Measurements from ENCODE around the gene PTPRE.
A peak's percentile ranks its signal among the peaks of the same experiment; 100 is the strongest.

Gene PTPRE

GRCh38 chr10:128063736-128064107 lies 156.8 kb downstream of the PTPRE start:
- DNase-seq, result peak; percentile 48

- DNase-seq, result peak; percentile 72 to 81
Measured at GRCh38 chr10:128064108-128064969, 157.4 kb downstream of the PTPRE start.

- no peak for DNase-seq
Measured at GRCh38 chr10:128064970-128065580, 158.2 kb downstream of the PTPRE start.

- no peak for DNase-seq
Measured at GRCh38 chr10:128065881-128066534, 159.1 kb downstream of the PTPRE start.

- DNase-seq, result no peak
Measured at GRCh38 chr10:128066870-128067382, 160.0 kb downstream of the PTPRE start.

GRCh38 chr10:128067691-128068397 lies 160.9 kb downstream of the PTPRE start:
- DNase-seq, result no peak

- no peak for DNase-seq
Measured at GRCh38 chr10:128068398-128069285, 161.7 kb downstream of the PTPRE start.

DNA sequence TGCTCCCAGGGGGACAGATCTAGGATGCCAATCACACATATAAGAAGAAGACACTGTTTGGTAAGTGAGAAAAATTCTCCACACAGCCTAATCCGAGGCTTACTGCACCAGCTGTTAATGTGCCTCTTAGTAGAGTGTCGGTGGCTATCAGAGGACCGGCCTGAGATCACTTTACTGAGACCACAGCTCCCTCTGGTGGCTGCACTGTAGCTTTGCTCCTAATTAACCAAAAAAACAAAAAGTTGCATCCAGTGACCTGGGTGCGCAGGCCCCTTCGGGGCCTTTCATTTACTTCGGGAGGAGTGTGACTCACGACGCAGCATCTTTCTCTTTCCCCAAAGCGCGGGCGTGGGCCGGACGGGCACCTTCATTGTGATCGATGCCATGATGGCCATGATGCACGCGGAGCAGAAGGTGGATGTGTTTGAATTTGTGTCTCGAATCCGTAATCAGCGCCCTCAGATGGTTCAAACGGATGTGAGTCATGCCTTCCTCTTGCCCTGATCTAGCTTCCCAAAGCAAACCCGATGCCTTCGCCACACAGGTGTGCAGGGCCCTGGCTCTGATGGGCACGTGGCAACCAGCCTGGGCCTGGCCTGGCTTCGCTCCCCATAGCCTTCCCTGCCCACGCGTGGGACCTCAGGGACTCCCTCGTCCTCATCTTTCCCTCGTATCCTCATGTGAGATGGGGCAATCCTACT lies 162.6 kb downstream of the PTPRE start:
- peak; percentile 85 for DNase-seq

DNA sequence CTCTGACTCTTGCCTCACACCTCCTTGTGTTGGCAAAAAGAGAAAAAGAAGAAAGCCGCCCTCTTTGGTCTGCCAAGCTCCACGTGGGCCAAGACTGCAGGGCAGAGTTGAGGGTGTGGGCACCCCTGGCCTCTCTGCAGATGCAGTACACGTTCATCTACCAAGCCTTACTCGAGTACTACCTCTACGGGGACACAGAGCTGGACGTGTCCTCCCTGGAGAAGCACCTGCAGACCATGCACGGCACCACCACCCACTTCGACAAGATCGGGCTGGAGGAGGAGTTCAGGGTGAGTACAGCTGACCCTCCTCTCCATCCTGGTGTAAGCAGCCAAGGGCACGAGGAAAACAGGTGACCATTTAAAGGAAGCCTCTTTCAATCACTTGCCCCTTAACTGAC lies 163.3 kb downstream of the PTPRE start:
- no peak for DNase-seq

- no peak for DNase-seq
Measured at GRCh38 chr10:128070721-128071416, 164.0 kb downstream of the PTPRE start.

- DNase-seq, result no peak
Measured at GRCh38 chr10:128071417-128071782, 164.5 kb downstream of the PTPRE start.

GRCh38 chr10:128072046-128072445 lies 165.1 kb downstream of the PTPRE start:
- no peak for DNase-seq

GRCh38 chr10:128072941-128073645 lies 166.2 kb downstream of the PTPRE start:
- DNase-seq, result no peak

DNA sequence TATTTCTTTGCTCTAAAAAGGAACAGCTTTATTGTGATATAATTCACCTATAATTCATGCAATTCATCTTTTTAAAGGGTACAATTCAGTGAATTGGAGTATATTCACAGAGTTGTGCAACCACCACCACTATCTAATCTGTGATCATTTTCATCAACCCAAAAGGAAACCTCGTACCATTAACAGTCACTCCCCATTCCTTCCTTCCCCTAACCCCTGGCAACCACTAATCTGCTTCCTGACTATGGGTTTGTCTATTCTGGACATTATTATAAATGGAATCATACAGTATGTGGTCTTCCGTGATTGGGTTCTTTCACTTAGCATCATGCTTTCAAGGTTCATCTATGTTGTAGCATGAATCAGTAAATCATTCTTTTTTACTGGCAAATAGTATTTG lies 167.0 kb downstream of the PTPRE start:
- DNase-seq, result no peak

- no peak for DNase-seq
Measured at GRCh38 chr10:128074589-128074988, 167.7 kb downstream of the PTPRE start.

DNA sequence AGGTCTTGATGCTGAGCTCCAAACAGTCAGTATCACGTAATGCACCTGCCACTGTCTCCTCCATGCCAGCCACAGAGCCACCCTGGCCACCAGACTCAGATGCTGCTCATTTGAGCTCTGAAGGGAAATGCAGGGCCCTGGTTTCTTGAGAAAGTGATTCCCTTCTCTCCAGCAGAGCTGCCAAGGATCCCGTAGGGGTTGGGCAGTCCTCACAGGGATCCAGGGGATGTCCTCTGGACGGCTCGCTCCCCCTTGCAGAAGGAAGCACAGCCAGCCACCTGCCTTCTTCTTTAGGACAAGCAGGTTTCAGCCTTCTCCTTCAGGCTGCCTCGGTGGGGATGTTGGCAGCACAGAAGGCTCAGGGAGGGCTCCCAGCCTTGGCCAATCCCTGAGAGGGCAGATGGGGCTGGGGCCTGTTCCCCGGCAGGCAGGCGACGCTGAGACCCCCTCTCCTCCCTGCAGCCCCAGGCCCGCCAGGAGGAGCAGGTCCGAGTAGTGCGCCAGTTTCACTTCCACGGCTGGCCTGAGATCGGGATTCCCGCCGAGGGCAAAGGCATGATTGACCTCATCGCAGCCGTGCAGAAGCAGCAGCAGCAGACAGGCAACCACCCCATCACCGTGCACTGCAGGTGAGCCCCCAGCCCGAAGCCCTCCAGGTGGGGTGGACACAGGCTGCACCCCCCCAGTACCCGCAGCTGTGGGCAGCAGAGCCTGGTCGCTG lies 170.4 kb downstream of the PTPRE start:
- peak in 1 of 2 donors; percentile 8 for DNase-seq

GRCh38 chr10:128078136-128078969 lies 171.4 kb downstream of the PTPRE start:
- peak; percentile 49 to 58 for DNase-seq

DNA sequence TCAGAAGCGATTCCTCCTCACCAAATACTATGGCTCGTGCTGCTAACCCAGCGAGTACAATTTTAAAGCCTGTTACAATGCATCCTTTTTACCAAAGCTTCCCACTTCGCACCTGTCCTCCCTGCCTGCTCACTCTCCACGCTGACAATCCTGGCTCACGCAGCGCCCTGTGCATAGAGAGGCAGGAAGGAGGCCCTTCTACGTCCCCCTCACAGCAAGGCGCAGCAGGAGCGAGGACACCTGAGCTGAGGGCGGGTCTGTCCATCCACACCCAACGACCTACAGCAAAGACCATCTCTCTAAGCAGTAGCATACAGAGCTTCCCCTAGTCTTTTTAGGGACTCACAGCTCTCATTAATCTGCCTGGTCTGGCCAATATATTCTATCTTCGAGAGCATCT lies 173.3 kb downstream of the PTPRE start:
- DNase-seq, result peak in 1 of 2 donors; percentile 15

Measured in stimulated activated CD4-positive, alpha-beta T cell treated with anti-CD3 and anti-CD28 coated beads, Interleukin-2, amount 100 ng/mL, for 24 hours (primary cell).